GM23338 (cell line): ENCODE measurements around the gene ZBTB20. TPM values are rescaled to one million over a fixed set of nuclear protein-coding genes. Genes with fewer than 3 reads are reported as not detected.
A peak's percentile ranks its signal among the peaks of the same experiment; 100 is the strongest.

Experiments
- ATAC-seq: fragments of 200-7000 bp; cut with Tn5 transposase; 3 replicates; pipeline ENCODE4 v1.9.1; 2020
- DNase-seq: peaks from one replicate; pipeline ENCODE4 v3.0.0-alpha.2; 2015; ENCODE audit warnings: low spot score
- H2AFZ ChIP-seq: fragments of 200-600 bp; sonication (generic); 2 replicates; pipeline ENCODE4 v1.8.0; 2016; ENCODE audit warnings: antibody characterized with exemption, mild to moderate bottlenecking, moderate library complexity
- H3F3A ChIP-seq: fragments of 200-600 bp; sonication (generic); replicated peaks from 2 replicates; pipeline ENCODE4 v1.8.0; 2017; ENCODE audit warnings: antibody characterized with exemption, mixed run types, low read depth
- H3K27ac ChIP-seq: fragments of 200-600 bp; sonication (generic); 2 replicates; pipeline ENCODE4 v1.6.1; 2016; ENCODE audit warnings: low read depth
- H3K27me3 ChIP-seq: fragments of 200-600 bp; sonication (generic); 2 replicates; pipeline ENCODE4 v1.8.0; 2016; ENCODE audit warnings: mild to moderate bottlenecking, mixed run types, moderate library complexity; ENCODE audit not compliant: insufficient read depth
- H3K36me3 ChIP-seq: fragments of 200-600 bp; sonication (generic); 2 replicates; pipeline ENCODE4 v1.8.0; 2016; ENCODE audit warnings: mild to moderate bottlenecking; ENCODE audit not compliant: insufficient read depth
- H3K4me1 ChIP-seq: fragments of 200-600 bp; sonication (generic); 2 replicates; pipeline ENCODE4 v1.8.0; 2016; ENCODE audit warnings: mild to moderate bottlenecking, moderate library complexity; ENCODE audit not compliant: insufficient read depth
- H3K4me2 ChIP-seq: fragments of 200-600 bp; sonication (generic); 2 replicates; pipeline ENCODE4 v1.7.1; 2017; ENCODE audit warnings: mixed run types
- H3K4me3 ChIP-seq: fragments of 200-600 bp; sonication (generic); 2 replicates; pipeline ENCODE4 v1.6.1; 2016; ENCODE audit warnings: mixed run types
- H3K79me2 ChIP-seq: fragments of 200-600 bp; sonication (generic); replicated peaks from 2 replicates; pipeline ENCODE4 v1.8.0; 2017; ENCODE audit warnings: mild to moderate bottlenecking; ENCODE audit not compliant: insufficient read depth
- H3K9me2 ChIP-seq: fragments of 200-600 bp; sonication (generic); 2 replicates; pipeline ENCODE4 v1.8.0; 2017; ENCODE audit not compliant: insufficient read depth
- H4K20me1 ChIP-seq: fragments of 200-600 bp; sonication (generic); replicated peaks from 2 replicates; pipeline ENCODE4 v1.8.0; 2017; ENCODE audit warnings: mild to moderate bottlenecking; ENCODE audit not compliant: insufficient read depth
- H3K27ac Mint-ChIP-seq: 2 replicates; pipeline ENCODE4 v1.8.0; 2020; ENCODE audit warnings: inconsistent platforms, mild to moderate bottlenecking, moderate library complexity, mixed read lengths
- H3K27me3 Mint-ChIP-seq: 3 replicates; pipeline ENCODE4 v1.8.0; 2022; ENCODE audit warnings: low read depth, mild to moderate bottlenecking, moderate library complexity, mixed read lengths, inconsistent platforms; ENCODE audit not compliant: insufficient read depth, poor library complexity
- H3K36me3 Mint-ChIP-seq: 3 replicates; pipeline ENCODE4 v1.8.0; 2021; ENCODE audit warnings: low read depth, mild to moderate bottlenecking, inconsistent platforms, moderate library complexity, mixed read lengths
- H3K4me1 Mint-ChIP-seq: 3 replicates; pipeline ENCODE4 v1.8.0; 2020; ENCODE audit warnings: mild to moderate bottlenecking, inconsistent platforms, mixed read lengths
- H3K4me3 Mint-ChIP-seq: 3 replicates; pipeline ENCODE4 v1.8.0; 2021; ENCODE audit warnings: moderate library complexity, mild to moderate bottlenecking, inconsistent platforms, mixed read lengths
- H3K9me3 Mint-ChIP-seq: 3 replicates; pipeline ENCODE4 v1.8.0; 2020; ENCODE audit warnings: moderate library complexity, mild to moderate bottlenecking, inconsistent platforms, mixed read lengths
- CREB1 ChIP-seq: fragments of 250-450 bp; sonication (Bioruptor Pico); IDR thresholded peaks from 2 replicates; pipeline ENCODE4 v1.5.0; 2020; ENCODE audit warnings: low read depth, mild to moderate bottlenecking, moderate library complexity
- EZH2 ChIP-seq: fragments of 200-600 bp; sonication (generic); IDR thresholded peaks from one replicate; pipeline ENCODE4 v1.8.0; 2017; ENCODE audit warnings: antibody characterized with exemption, mild to moderate bottlenecking, low read depth; ENCODE audit not compliant: unreplicated experiment
- EZH2phosphoT487 ChIP-seq: fragments of 200-600 bp; sonication (generic); IDR thresholded peaks from one replicate; pipeline ENCODE4 v1.8.1; 2018; ENCODE audit warnings: antibody characterized with exemption; ENCODE audit not compliant: unreplicated experiment
- JUNB ChIP-seq: IDR thresholded peaks from one replicate; pipeline ENCODE4 v1.6.1; 2016; ENCODE audit warnings: antibody characterized with exemption; ENCODE audit not compliant: unreplicated experiment
- POLR2AphosphoS5 ChIP-seq: IDR thresholded peaks from 2 replicates; pipeline ENCODE4 v1.6.1; 2016; ENCODE audit warnings: antibody characterized with exemption, low read depth
- STAT1 ChIP-seq: IDR thresholded peaks from one replicate; pipeline ENCODE4 v1.6.1; 2016; ENCODE audit warnings: antibody characterized with exemption; ENCODE audit not compliant: unreplicated experiment
- polyA plus RNA-seq: library from polyadenylated mRNA; unstranded; fragments of >200 nt; fragmentation: Nextera tagmentation; extraction: Ambion mirVana; gene quantifications from 2 replicates; pipeline ENCODE4 v1.2.1, GENCODE V29; 2016
- total RNA-seq: library from RNA; depleted of rRNA; stranded (reverse); fragments of >200 nt; shearing (Covaris generic); gene quantifications from 2 replicates; pipeline ENCODE4 v1.2.3, GENCODE V29; 2014
- TF ChIP-seq, protein P1 (sequence below): IDR thresholded peaks from one replicate; pipeline ENCODE4 v1.6.1; 2018; ENCODE audit warnings: antibody characterized with exemption; ENCODE audit not compliant: unreplicated experiment
- TF ChIP-seq, protein P2 (sequence below), 2 experiments: fragments of 200-600 bp in 1 of 2; sonication (generic) in 1 of 2; conservative IDR thresholded peaks; 2 replicates each; pipeline versions ENCODE4 v1.5.1 to v1.6.1; 2016 to 2017; ENCODE audit warnings: antibody characterized with exemption in 2 of 2, low read depth in 2 of 2, mild to moderate bottlenecking in 2 of 2, moderate library complexity in 1 of 2
- TF ChIP-seq, protein P3 (sequence below): IDR thresholded peaks from 2 replicates; pipeline ENCODE4 v1.6.1; 2016; ENCODE audit warnings: antibody characterized with exemption

The ZBTB20 gene
- total and polyA plus RNA-seq, 2 experiments from 2014 or later, result 2.0 to 3.3 TPM

DNA sequence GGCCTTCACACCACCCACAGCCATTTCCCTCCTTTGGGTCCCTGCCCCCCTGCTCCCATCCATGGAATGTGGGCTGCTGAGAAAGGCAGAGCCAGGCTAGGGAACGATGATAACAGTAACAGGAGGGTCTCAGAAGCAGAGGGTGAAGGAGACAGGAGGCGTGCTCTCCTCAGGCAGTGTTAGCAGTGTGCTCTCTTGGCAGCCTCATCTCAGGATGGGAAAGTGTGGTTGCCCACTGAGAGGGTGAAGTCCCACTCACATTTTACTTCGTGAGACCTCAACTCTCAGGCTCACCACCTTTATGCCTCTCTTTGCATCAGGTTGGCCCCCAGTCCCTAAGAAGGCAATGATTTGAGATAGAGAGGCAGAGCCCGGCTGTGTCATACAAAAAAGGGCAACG, 828.8 kb downstream of the ZBTB20 start:
- DNase-seq, result no peak
- Mint-ChIP-seq H3K4me3 (no peak overlapping the region), H3K36me3 (no peaks in the 10 kb centered on the region), H3K4me1 (peaks cover 26% of the 10 kb centered on the region), H3K9me3 (no peaks in the 10 kb centered on the region), H3K27ac (peak overlapping the region; percentile 37), H3K27me3 (no peaks in the 10 kb centered on the region)
- Histone ChIP-seq H4K20me1 (no peaks in the 10 kb centered on the region), H3K79me2 (no peaks in the 10 kb centered on the region), H3K9me2 (no peaks in the 10 kb centered on the region; the same call in 1 of the 2 replicates), H3K27ac (0 out of 2 replicates have a peak overlapping the region, but pooled peaks have one; percentile 10), H3K36me3 (no peaks in the 10 kb centered on the region), H3K27me3 (no peaks in the 10 kb centered on the region), H3K4me2 (peak overlapping the region; percentile 17), H3K4me3 (no peak overlapping the region), H3F3A (no peaks in the 10 kb centered on the region), H3K4me1 (peaks cover 28% of the 10 kb centered on the region), H2AFZ (peak overlapping the region; percentile 72; the same call in 1 of the 2 replicates)
- TF ChIP-seq, protein P1, sequence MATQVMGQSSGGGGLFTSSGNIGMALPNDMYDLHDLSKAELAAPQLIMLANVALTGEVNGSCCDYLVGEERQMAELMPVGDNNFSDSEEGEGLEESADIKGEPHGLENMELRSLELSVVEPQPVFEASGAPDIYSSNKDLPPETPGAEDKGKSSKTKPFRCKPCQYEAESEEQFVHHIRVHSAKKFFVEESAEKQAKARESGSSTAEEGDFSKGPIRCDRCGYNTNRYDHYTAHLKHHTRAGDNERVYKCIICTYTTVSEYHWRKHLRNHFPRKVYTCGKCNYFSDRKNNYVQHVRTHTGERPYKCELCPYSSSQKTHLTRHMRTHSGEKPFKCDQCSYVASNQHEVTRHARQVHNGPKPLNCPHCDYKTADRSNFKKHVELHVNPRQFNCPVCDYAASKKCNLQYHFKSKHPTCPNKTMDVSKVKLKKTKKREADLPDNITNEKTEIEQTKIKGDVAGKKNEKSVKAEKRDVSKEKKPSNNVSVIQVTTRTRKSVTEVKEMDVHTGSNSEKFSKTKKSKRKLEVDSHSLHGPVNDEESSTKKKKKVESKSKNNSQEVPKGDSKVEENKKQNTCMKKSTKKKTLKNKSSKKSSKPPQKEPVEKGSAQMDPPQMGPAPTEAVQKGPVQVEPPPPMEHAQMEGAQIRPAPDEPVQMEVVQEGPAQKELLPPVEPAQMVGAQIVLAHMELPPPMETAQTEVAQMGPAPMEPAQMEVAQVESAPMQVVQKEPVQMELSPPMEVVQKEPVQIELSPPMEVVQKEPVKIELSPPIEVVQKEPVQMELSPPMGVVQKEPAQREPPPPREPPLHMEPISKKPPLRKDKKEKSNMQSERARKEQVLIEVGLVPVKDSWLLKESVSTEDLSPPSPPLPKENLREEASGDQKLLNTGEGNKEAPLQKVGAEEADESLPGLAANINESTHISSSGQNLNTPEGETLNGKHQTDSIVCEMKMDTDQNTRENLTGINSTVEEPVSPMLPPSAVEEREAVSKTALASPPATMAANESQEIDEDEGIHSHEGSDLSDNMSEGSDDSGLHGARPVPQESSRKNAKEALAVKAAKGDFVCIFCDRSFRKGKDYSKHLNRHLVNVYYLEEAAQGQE, result no peak
- no peak for TF ChIP-seq STAT1
- peak; percentile 80 for ATAC-seq

DNA sequence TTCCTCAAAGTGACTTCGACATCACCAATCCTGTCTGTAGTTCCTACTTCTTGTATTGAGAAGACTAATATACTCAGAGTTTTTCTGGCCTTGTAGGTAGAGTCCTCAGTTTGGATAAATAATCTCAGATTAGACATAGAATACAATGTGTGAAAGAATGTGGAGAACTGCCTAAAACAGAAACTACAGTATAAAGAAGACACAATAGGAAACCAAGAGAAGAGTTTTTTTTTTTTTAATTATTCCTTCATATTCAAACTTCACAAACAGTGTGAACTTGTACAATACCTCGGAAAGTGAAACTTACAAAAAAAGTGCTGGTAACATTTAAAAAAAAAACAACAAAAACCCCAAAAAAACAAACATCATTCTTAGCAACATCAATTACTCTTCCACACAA, 832.8 kb downstream of the ZBTB20 start:
- H3K27me3 ChIP-seq, result no peaks in the 10 kb centered on the region
- no peak overlapping the region for H3K4me2 ChIP-seq
- H3K4me1 Mint-ChIP-seq, result peaks cover 18% of the 10 kb centered on the region
- H3K36me3 Mint-ChIP-seq, result no peaks in the 10 kb centered on the region
- peaks cover 17% of the 10 kb centered on the region for H3K4me1 ChIP-seq
- H3K9me3 Mint-ChIP-seq, result no peaks in the 10 kb centered on the region
- peaks cover 9% of the 10 kb centered on the region; the same call in 1 of the 2 replicates for H3K9me2 ChIP-seq
- H3K4me3 ChIP-seq, result no peak overlapping the region
- no peaks in the 10 kb centered on the region for H4K20me1 ChIP-seq
- no peak overlapping the region for H3K4me3 Mint-ChIP-seq
- H3K79me2 ChIP-seq, result no peaks in the 10 kb centered on the region
- H3K27me3 Mint-ChIP-seq, result peaks cover 1% of the 10 kb centered on the region
- H3K27ac ChIP-seq, result no peak overlapping the region
- DNase-seq, result no peak
- no peaks in the 10 kb centered on the region for H3K36me3 ChIP-seq
- H3F3A ChIP-seq, result no peaks in the 10 kb centered on the region
- no peak overlapping the region for H3K27ac Mint-ChIP-seq
- ATAC-seq, result no peak
- no peak overlapping the region for H2AFZ ChIP-seq
- TF ChIP-seq, protein P1, result no peak
- no peak for TF ChIP-seq EZH2phosphoT487
- TF ChIP-seq POLR2AphosphoS5, result no peak
- TF ChIP-seq, protein P2, sequence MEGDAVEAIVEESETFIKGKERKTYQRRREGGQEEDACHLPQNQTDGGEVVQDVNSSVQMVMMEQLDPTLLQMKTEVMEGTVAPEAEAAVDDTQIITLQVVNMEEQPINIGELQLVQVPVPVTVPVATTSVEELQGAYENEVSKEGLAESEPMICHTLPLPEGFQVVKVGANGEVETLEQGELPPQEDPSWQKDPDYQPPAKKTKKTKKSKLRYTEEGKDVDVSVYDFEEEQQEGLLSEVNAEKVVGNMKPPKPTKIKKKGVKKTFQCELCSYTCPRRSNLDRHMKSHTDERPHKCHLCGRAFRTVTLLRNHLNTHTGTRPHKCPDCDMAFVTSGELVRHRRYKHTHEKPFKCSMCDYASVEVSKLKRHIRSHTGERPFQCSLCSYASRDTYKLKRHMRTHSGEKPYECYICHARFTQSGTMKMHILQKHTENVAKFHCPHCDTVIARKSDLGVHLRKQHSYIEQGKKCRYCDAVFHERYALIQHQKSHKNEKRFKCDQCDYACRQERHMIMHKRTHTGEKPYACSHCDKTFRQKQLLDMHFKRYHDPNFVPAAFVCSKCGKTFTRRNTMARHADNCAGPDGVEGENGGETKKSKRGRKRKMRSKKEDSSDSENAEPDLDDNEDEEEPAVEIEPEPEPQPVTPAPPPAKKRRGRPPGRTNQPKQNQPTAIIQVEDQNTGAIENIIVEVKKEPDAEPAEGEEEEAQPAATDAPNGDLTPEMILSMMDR (conservative IDR thresholded peaks at IDR 0.05; ENCODE audit: low read depth in 2 of 2), result no peak
- no peak for TF ChIP-seq CREB1
- TF ChIP-seq JUNB, result no peak
- no peak for TF ChIP-seq EZH2
- TF ChIP-seq, protein P3, sequence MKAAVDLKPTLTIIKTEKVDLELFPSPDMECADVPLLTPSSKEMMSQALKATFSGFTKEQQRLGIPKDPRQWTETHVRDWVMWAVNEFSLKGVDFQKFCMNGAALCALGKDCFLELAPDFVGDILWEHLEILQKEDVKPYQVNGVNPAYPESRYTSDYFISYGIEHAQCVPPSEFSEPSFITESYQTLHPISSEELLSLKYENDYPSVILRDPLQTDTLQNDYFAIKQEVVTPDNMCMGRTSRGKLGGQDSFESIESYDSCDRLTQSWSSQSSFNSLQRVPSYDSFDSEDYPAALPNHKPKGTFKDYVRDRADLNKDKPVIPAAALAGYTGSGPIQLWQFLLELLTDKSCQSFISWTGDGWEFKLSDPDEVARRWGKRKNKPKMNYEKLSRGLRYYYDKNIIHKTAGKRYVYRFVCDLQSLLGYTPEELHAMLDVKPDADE, result no peak
